WERI-Rb-1 (cell line): Measurements from ENCODE around the gene ANXA6.

Experiments
- DNase-seq: peaks from one replicate; pipeline ENCODE4 v3.0.0-alpha.2; 2020
- H3K27ac ChIP-seq: fragments of 250-450 bp; sonication (Bioruptor Pico); 2 replicates; pipeline ENCODE4 v1.5.1; 2020; ENCODE audit warnings: mild to moderate bottlenecking, moderate library complexity
- H3K27me3 ChIP-seq: fragments of 250-450 bp; sonication (Bioruptor Pico); 2 replicates; pipeline ENCODE4 v1.5.1; 2021; ENCODE audit warnings: mild to moderate bottlenecking, low read depth, moderate library complexity; ENCODE audit not compliant: insufficient read depth, severe bottlenecking
- H3K36me3 ChIP-seq: fragments of 250-450 bp; sonication (Bioruptor Pico); 2 replicates; pipeline ENCODE4 v1.5.1; 2020; ENCODE audit warnings: mild to moderate bottlenecking, moderate library complexity
- H3K4me3 ChIP-seq: 2 replicates; pipeline ENCODE4 v1.5.1; 2011; ENCODE audit warnings: low read depth, mild to moderate bottlenecking, control low read depth, low read length
- H3K9me3 ChIP-seq: fragments of 250-450 bp; sonication (Bioruptor Pico); 2 replicates; pipeline ENCODE4 v1.5.1; 2021; ENCODE audit warnings: mild to moderate bottlenecking, moderate library complexity; ENCODE audit not compliant: severe bottlenecking
- CTCF ChIP-seq: IDR thresholded peaks from 2 replicates; pipeline ENCODE4 v1.5.1; 2011; ENCODE audit warnings: low read depth, mild to moderate bottlenecking, control low read depth, inconsistent platforms, low read length

The ANXA6 gene

GRCh38 chr5:151171529-151171928 is 13.9 kb upstream of the ANXA6 start:
- no peak for DNase-seq
- TF ChIP-seq CTCF: no peak
- H3K9me3 ChIP-seq: no peaks in the 10 kb centered on the region
- no peaks in the 10 kb centered on the region for H3K27me3 ChIP-seq
- no peak overlapping the region for H3K4me3 ChIP-seq
- H3K27ac ChIP-seq: no peak overlapping the region
- H3K36me3 ChIP-seq: no peaks in the 10 kb centered on the region

- TF ChIP-seq CTCF: no peak
- H3K4me3 ChIP-seq: no peak overlapping the region
- no peak for DNase-seq
- H3K27me3 ChIP-seq: no peaks in the 10 kb centered on the region
- no peaks in the 10 kb centered on the region for H3K36me3 ChIP-seq
- H3K9me3 ChIP-seq: no peaks in the 10 kb centered on the region
- no peak overlapping the region for H3K27ac ChIP-seq
These were observed 11.2 kb upstream of the ANXA6 start for GRCh38 chr5:151168602-151169344.

GRCh38 chr5:151167022-151167421 is 9.4 kb upstream of the ANXA6 start:
- Histone ChIP-seq H3K27me3 (no peaks in the 10 kb centered on the region), H3K9me3 (no peaks in the 10 kb centered on the region), H3K36me3 (no peaks in the 10 kb centered on the region), H3K27ac (no peak overlapping the region), H3K4me3 (no peak overlapping the region)
- TF ChIP-seq CTCF: no peak
- DNase-seq: no peak

- H3K4me3 ChIP-seq: no peak overlapping the region
- no peaks in the 10 kb centered on the region for H3K27me3 ChIP-seq
- no peaks in the 10 kb centered on the region for H3K36me3 ChIP-seq
- H3K9me3 ChIP-seq: no peaks in the 10 kb centered on the region
- DNase-seq: peak; percentile 73
- no peak overlapping the region for H3K27ac ChIP-seq
- peak; percentile 86 for TF ChIP-seq CTCF
These were observed 7.3 kb upstream of the ANXA6 start for GRCh38 chr5:151164687-151165392.

GRCh38 chr5:151162776-151163175 is 5.2 kb upstream of the ANXA6 start:
- no peaks in the 10 kb centered on the region for H3K9me3 ChIP-seq
- DNase-seq: no peak
- no peak overlapping the region for H3K27ac ChIP-seq
- no peaks in the 10 kb centered on the region for H3K27me3 ChIP-seq
- no peak overlapping the region for H3K4me3 ChIP-seq
- H3K36me3 ChIP-seq: no peaks in the 10 kb centered on the region
- no peak for TF ChIP-seq CTCF
